Measurements from ENCODE around the gene LRMDA.

- TF ChIP-seq POLR2A (IDR thresholded peaks at IDR 0.05), result no peak
- no peak for TF ChIP-seq CTCF (IDR thresholded peaks at IDR 0.05)
- no peak for TF ChIP-seq POLR2AphosphoS5 (IDR thresholded peaks at IDR 0.05)
- no peak for TF ChIP-seq EP300 (IDR thresholded peaks at IDR 0.05)
These were observed 761.4 kb downstream of the LRMDA start for GRCh38 chr10:76192694-76193320.
